Measurements from ENCODE around the gene POLR1A. TPM values are rescaled to one million over a fixed set of nuclear protein-coding genes. Genes with fewer than 3 reads are reported as not detected.

The POLR1A gene
- total RNA-seq, 1 experiment from 2014 or later, result 33.1 TPM

DNA sequence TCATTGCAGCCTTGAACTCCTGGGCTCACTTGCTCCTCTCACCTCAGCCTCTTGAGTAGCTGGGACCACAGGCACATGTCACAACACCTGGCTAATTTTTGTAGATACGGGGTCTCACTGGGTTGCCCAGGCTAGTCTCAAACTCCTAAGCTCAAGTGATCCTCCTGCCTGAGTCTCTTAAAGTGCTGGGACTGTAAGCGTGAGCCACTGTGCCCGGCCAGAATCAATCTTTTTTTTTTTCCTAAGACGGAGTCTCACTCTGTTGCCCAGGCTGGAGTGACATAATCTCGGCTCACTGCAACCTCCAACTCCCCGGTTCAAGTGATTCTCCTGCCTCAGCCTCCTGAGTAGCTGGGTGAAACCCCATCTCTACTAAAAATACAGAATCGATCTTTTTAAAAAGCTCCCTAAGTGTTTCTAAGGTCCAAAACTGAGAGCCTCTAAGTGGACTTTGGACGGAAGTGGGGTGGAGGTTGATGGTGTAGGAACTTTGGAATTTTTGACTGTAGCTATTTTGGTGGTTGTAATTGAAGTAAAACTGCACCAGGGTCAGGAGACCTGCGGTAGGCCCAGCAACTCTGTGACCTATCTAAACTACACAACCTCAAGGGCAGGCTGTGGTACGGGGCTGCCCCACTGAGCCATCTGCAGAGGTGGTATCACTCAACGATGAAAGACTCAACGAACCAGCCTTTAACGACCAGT lies 82.9 kb downstream of the POLR1A start:
- no peak for DNase-seq (ENCODE audit: low spot score)

DNA sequence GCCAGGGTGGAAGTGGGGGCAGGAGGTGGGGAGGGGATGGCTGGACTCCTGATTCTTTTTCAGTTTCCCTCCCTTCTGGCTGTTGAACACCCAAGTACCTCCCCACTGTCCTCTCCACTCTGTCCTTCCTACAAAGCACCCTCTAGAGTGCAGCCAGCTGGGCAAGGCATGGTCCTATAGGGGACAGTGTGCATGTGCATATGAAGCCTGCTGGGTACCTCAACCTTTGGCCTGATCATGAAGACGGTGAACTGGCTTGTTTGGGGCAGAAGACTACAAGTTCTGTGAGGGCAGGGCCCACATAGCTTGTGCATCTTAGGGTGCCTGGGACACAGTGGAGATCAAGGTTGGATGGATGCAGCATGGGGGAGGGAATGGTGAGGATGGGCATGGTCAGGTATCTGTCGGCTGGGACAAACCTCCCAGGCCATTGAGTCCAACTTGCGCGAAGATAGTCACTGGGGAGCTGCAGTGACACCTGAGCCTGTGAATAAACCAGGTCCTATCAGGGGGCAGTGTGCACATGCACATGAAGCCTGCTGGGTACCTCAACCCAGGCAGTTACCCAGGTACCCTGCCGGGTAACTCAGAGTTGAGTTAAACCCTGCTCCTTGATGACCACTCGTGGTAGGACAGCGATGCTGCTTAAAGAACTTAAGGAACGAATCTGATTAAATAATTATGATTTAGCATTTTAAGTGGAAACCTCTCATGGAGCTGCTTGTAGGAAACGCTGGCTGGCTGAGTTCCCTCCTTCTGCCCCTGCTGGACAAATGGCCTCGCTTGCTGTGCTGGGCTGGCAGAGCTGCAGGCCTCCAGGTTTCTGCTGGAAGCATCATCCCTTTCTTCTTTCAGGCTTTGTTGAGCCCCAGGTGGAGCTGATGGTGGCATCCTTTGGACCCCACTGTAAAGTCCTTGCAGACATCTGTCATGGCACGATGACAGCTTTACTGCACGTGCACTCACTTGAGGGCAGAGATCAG lies 84.0 kb downstream of the POLR1A start:
- DNase-seq (ENCODE audit: low spot score), result no peak

DNA sequence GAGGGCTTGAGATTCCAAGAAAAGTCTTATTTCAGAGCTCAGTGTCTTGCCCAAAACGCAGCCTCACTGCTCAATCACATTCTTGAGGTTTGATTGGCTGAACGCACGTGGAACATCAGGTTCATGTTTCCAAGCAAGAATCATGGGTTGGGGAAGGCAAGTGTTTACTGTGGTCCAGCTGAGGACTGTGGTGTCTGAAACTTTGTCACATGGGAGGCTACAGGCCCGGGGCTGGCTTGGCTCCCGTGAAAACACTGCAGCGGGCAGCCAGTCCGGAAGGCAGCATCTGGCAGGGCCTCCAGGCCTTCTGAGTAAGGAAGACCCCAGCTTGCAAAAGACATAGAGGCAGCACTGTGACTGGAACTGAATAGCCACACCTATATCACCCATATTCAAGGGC lies 84.7 kb downstream of the POLR1A start:
- no peak for DNase-seq (ENCODE audit: low spot score)

DNA sequence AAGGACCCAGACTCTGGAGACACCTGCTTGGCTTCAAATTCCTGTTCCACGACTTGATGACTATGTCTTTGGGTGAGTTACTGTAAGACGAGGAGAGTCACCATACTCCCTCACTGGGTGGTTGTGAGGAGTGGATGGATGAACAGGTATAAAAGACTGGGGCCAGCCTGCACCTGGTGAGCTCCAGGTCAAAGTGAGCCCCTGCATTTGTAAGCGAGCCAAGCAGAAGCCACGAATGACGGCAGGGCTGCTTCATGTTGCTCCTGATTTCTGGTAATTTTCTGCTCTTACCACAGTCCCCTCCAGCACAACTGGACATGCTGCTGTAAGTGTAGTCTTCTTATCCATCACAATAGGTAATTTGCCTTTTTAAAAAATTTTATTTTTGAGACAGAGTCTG lies 86.6 kb downstream of the POLR1A start:
- DNase-seq (ENCODE audit: low spot score), result no peak

DNA sequence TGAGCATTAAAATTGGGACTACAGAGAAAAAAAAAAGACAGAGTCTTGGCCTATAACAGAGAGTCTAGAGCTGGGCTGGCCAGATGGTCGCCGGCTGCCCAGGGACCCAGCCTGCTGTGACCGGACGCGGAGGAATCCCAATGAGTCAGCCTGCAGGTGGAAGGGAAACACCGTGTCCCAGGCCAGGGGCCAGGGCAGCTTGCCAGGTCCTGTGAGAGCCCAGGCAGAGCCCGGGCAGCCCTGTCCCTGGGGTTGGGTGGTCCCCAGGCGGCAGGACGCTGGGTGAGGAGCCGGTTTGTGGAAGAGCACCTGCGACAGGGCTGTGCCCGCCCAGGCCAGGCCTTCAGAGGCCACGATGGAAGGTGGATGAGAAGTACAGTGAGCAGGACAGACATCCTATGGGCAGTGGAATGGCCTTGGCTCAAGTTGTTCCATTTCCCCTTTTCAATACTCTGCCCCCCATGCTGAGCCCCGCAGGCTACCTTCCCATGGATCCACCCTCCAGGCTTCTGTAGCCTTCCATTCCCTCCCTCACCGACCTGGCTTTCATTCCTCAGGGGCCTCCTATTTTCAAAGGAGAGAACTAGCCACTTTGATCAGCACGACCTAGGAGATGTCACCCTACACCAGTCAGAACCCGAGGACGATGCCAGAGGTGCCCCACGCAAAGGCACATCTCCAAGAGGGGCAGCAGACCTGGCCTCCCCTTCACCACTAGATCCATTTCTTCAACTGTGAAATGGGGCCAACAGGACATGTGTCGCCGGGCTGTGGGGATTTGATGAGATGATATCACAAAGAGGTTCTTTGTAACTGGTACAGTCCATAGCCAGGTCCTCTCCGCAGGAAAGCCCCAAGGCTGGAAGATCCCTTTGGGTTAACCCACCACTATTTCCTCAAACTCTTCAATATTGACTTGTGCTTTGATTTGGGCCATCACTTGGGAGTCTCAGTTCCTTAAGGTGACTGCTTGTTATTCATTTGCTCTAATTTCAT lies 87.5 kb downstream of the POLR1A start:
- DNase-seq (ENCODE audit: low spot score), result peak; percentile 69

DNA sequence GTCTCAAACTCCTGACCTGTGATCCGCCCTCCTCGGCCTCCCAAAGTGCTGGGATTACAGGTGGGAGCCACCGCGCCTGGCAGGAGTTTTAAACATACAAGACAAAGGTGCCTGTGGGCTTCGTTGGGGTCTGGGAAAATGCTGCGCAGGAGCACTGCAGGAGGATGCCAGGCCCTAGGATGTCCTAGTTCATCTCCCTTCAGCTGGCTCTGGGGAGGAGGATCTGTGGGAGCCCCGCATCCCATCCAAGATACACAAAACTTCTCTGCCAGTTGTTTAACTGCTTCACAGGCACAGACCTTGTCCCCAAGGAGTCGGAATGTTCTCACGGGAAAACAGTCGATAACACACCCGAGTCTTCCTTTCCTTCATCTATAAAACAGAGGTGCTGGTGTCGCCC lies 89.1 kb downstream of the POLR1A start:
- DNase-seq (ENCODE audit: low spot score), result no peak

DNA sequence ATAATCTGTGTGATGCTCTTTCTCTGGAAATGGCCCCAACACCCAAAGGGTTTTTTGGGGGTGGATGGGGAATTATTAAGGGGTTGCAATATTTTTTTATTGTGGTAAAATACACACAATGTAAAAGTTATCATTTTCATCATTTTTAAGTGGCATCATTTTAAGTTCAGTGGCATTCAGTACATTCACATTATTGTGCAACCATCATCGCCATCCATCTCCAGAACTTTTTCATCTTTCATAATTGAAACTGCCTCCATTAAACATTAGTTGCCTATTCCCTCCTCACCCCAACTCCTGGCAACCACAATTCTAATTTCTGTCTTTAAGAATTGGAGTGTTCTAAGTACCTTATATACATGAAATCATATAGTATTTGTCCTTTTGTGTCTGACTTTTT lies 90.0 kb downstream of the POLR1A start:
- DNase-seq (ENCODE audit: low spot score), result no peak

DNA sequence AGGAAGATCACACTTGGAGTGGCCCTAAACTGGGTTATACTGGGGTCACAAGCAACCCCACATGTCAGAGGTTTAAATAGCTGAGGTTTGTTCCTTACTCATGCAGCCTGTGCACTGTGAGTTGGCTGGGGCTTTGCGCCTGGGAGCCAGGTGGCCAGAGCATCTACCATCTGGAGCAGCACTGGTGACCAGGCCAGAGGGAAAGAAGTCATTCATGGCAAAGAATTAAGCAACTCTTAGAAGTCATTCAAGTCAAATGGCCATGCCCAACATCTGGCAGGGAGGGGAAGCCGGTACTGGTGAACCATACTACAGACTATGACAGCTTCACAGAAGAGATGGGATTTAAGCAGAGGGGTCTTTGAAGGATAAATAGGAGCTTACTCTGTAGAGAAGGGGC lies 90.7 kb downstream of the POLR1A start:
- no peak for DNase-seq (ENCODE audit: low spot score)

DNA sequence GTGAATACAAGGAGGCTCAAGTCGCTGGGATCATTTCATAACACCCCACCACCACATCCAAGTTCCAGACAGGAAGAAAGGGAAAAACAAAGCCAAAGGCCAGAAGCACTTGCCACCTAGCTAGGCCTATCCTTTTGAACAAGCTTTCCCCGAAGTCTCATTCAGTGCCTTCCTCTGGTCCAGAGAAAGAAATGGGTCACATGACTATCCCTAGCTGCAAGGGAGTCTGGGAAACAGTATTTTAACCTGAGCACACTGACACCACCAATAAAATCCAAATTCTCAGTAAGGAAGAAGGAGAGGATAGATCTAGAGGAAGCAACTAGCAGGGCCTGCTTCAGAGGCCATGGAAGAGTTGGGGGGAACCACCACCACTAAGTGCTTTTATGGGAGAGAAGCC lies 91.2 kb downstream of the POLR1A start:
- no peak for DNase-seq (ENCODE audit: low spot score)

DNA sequence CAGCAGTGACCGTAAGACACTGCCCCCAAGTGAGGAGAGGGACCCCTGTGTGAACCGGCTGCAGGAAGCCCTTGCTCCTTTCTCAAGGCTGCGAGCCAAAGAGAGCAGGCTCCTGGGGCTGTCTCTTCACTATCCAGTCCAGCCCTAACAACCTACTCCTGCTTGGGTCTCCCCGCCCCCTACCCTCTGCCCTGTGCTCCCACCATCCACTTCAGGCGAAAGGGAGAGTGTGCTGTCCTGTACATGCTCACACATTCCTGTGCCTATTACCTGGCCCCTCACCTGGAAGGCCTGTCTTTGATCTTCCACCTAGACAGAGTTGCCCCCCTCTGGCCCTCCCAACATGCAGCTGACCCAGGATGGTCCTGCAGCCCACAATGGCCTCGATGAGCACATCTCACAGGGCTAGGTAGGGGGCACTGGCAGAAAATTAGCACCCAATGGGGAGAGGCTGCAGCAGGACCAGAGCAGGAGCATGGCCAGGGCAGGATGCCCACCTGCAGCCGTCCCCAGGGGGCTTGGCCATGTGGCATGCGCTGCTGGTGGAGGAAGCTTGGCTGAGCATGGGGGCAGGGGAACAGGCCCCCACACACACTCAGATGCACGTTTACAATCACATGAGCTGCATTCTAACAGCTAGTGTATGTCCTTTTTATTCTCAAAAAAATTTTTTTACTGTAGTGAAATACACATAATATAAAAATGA lies 93.5 kb downstream of the POLR1A start:
- no peak for DNase-seq (ENCODE audit: low spot score)

DNA sequence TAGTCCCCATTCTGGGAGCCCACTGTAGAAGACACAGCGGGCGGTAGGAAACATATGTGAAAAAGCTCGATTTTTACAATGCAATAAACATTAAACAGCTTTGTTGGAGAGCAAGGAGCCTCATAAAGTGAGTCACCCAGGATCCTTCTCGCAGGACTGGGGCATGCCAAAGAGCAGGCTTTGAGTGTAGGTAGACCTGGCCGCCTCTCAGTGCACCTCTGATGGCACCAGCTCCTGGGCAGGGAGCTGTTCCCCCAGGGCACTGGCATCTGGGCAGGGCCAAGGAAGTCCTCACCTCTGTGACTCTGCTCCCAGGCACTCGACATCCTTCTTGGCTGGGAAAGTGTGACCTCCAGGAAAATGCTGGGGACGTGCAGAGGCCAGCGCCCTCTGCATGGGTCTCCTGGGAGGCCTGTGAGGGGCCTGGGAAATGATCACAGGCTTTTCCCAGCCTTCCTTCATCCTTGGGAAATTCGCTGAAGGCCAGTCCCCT lies 94.2 kb downstream of the POLR1A start:
- DNase-seq (ENCODE audit: low spot score), result no peak

DNA sequence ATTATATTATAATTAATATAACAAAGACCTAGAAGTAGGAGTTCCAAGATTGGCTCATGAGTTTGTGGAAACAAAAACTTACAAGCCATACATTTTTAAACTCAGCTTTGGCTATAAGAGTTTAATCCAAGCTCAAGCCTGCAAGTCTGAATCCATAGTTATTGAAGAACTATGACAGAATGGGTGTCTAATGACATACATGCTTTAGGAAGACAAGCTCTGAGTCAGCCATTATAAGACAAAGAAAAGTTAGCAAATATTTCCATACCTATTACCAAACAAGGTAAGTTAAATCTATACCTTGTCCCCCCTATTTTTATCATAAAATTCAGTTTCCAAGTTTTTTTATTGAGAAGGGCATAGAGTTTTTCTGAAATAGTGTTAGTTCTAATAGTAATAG lies 95.6 kb downstream of the POLR1A start:
- DNase-seq (ENCODE audit: low spot score), result no peak

DNA sequence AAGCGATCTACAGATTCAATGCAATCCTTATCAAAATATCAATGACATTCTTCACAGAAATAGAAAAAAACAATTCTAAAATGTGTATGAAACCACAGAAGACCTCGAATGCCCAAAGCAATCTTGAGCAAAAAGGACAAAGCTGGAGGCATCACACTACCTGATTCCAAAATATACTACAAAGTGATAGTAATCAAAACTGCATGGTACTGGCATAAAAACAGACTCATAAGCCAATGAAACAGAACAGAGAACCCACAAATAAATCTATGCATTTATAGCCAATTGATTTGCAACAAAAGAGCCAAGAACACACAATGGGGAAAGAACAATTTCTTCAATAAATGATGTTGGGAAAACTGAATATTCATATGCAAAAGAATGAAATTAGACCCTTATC lies 99.2 kb downstream of the POLR1A start:
- DNase-seq (ENCODE audit: low spot score), result no peak

DNA sequence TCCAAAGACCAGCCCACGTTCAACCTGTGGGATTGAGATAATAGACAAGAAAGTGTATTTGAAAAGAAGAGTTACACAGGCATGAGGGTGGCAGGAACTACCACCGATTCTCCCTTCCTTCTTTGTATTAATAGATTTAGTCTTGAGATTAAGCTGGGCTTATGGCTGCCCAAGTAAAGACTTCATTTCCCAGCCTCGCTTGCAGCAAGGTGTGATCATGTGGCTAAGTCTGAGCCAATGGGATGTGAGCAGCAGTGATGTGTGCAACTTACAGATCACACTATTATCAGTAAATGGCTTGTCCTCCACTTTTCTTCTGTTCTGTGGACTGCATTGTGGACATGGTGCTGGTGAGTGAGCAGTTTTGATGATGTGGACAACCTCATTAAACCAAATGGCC lies 101.7 kb downstream of the POLR1A start:
- DNase-seq (ENCODE audit: low spot score), result no peak

DNA sequence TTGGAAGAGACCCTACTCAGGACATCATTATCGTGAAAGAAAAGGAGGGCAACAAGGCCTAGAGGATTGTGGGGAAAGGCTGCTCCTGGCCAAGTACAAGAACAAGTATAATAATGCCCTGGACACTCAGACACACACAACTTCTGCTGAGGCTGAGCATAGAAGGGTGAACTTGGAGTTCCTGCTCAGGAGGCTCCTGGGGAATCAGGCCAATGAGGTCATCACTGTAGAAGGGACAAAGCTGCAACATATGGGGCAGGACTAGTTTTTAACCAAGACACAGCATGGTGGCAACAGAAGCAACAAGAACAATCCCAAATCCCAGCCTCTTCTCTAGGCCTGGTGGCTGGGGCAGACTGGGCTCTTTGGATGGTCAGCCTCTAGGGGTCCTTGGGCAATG lies 102.6 kb downstream of the POLR1A start:
- no peak for DNase-seq (ENCODE audit: low spot score)

DNA sequence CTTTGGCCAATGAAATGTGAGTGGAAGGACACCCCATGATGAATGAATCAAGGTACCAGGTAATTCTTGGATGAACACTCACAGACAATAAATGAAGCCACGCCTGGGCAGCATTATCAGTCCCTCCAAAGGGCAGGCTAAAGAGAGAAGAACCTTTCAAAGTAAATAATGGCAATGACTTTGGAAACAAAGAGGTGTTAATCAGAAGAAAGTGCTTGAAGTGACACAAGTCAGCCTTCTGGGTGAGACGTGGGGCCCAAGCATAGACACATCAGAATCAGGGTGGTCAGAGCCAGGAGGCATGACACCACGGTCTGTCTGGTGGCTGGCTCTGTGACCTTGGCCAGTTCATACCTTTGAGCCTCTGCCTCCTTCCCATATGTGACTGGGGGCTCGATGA lies 103.3 kb downstream of the POLR1A start:
- DNase-seq (ENCODE audit: low spot score), result no peak

DNA sequence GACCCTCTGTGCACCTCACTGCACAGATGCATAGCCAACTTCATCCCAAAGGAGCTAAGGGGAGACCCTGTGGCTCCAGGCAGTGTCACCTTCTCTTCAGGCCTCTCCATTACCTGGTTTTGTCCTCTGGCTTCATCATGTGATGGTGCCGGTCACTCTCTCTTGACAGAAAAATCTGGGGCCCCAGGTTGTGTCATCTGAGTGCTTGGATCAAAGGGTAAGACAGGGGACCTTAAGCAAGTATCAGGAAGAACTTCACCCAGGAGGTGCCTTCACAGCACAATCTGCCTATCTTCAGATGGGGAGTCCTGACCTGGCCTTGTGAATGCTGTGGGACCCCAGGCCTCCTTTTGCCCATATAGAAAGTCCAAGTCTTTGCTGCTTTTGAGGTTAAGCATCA lies 104.4 kb downstream of the POLR1A start:
- no peak for DNase-seq (ENCODE audit: low spot score)

DNA sequence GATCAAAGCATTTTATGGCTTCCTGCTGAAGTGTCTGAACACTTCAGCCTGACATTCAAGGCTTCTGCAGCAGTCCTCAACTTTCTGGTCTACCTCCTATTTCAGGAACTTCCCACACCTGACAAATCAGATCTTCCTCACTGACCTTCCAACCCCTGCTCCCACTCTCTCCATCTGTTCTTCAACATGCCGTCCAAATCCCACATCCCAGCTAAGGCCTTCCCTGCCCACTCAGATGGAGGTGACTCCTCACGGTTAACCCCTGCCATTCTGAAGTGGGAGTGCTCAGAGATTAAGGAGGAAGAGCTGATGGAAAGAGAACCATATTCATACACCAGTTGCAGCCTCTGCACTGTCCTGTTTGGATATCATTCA lies 104.8 kb downstream of the POLR1A start:
- no peak for DNase-seq (ENCODE audit: low spot score)

DNA sequence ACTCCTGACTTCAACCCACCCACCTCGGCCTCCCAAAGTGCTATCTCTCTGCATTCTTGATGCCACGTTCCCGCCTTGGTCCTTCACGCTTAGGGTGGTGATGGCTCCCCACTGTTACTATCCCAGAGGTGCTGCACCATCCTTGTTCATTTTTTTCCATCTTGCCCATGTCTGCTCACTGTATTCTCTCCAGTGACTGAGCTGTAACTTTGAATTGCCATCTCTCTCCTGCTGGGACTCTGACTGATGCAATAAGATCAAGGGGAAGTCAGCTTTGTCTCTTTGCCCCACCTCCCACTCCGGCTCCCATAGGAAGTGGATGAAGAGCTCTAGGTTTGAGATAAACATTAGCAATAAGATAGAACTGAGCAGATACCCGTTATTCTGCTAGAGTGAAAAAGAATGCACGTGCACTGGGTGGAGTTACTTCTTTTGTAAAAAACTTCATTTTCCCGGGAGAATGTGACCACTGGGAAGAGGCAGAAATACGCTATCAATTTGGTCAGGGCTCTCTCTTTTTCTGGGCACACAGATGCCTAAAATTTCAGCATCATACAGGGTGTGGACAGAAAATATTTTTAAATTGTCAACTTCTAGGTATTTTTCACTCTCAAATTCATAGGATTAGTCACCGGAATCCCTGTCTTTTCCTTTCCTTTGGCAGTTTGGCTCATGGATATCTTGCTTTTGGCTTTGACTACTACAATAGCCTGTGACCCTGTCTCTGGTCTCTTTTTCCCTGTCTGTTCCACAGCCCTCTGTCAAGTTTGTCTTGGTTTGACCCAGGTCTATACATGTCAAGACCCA lies 105.4 kb downstream of the POLR1A start:
- no peak for DNase-seq (ENCODE audit: low spot score)

All from A172 (cell line).